Natural killer cell (primary cell): ENCODE data around the gene SERPINB10. TPM values are rescaled to one million over a fixed set of nuclear protein-coding genes. Genes with fewer than 3 reads are reported as not detected.

Experiments used
- ATAC-seq, 3 donors: fragments of 150-1000 bp in 2 of 3; fragments of 200-7000 bp in 1 of 3; cut with Tn5 transposase; 1 replicate in 1 of 3; 2 replicates in 2 of 3; pipeline ENCODE4 v1.10.0; 2021; ENCODE audit warnings: mild to moderate bottlenecking in 2 of 3, moderate library complexity in 2 of 3
- DNase-seq, 2 donors: peaks; one replicate each; pipeline versions ENCODE4 v3.0.0 to v3.0.0-alpha.2; 2013 to 2021; ENCODE audit warnings: mixed read lengths in 1 of 2
- H3K27ac ChIP-seq: one replicate; pipeline ENCODE4 v1.5.1; 2013; ENCODE audit warnings: mild to moderate bottlenecking, low read length
- H3K27me3 ChIP-seq: one replicate; pipeline ENCODE4 v1.6.1; 2013; ENCODE audit warnings: low read length; ENCODE audit not compliant: control insufficient read depth, insufficient read depth
- H3K36me3 ChIP-seq: one replicate; pipeline ENCODE4 v1.6.1; 2013; ENCODE audit warnings: low read length; ENCODE audit not compliant: control insufficient read depth, insufficient read depth
- H3K4me1 ChIP-seq: one replicate; pipeline ENCODE4 v1.6.1; 2013; ENCODE audit warnings: low read length; ENCODE audit not compliant: control insufficient read depth, insufficient read depth
- H3K4me3 ChIP-seq: one replicate; pipeline ENCODE4 v1.5.1; 2013; ENCODE audit warnings: low read length
- H3K9me3 ChIP-seq: one replicate; pipeline ENCODE4 v1.6.1; 2013; ENCODE audit warnings: low read length; ENCODE audit not compliant: control insufficient read depth, insufficient read depth
- H3K27ac Mint-ChIP-seq, 2 donors: one replicate each; pipeline ENCODE4 v1.8.0; 2022; ENCODE audit warnings: mild to moderate bottlenecking in 2 of 2, mixed read lengths in 2 of 2, moderate library complexity in 1 of 2
- H3K27me3 Mint-ChIP-seq, 2 donors: one replicate each; pipeline ENCODE4 v1.8.0; 2022; ENCODE audit warnings: low read depth in 2 of 2, mixed read lengths in 2 of 2
- H3K36me3 Mint-ChIP-seq: one replicate; pipeline ENCODE4 v1.8.0; 2022; ENCODE audit warnings: mixed read lengths
- H3K4me1 Mint-ChIP-seq, 2 donors: one replicate each; pipeline ENCODE4 v1.8.0; 2022; ENCODE audit warnings: mixed read lengths in 2 of 2
- H3K4me3 Mint-ChIP-seq: one replicate; pipeline ENCODE4 v1.8.0; 2022; ENCODE audit warnings: mild to moderate bottlenecking, moderate library complexity, mixed read lengths
- H3K9me3 Mint-ChIP-seq, 2 donors: one replicate each; pipeline ENCODE4 v1.8.0; 2022; ENCODE audit warnings: mixed read lengths in 2 of 2
- CTCF ChIP-seq: fragments of 200-600 bp; IDR thresholded peaks from one replicate; pipeline ENCODE4 v1.8.0; 2022; ENCODE audit warnings: antibody characterized with exemption
- WGBS: methylation state at CpG from one replicate; pipeline ENCODE4 v1.1.7; 2013; ENCODE audit warnings: missing lambda C conversion rate; ENCODE audit not compliant: insufficient coverage; 5-methylcytosine and 5-hydroxymethylcytosine counted together
- intact Hi-C: fragments of 100-400 bp; cut with micrococcal nuclease; formaldehyde crosslinking; loops from one replicate; pipeline ENCODE4 v1.14.2; 2022
- total RNA-seq, 4 donors: library from RNA; stranded (reverse); fragments of 120-200 nt in 1 of 4; gene quantifications; one replicate each; pipeline versions ENCODE4 v1.2.3 to v1.2.4, GENCODE V29; 2013 to 2022

SERPINB10 gene
- total RNA-seq, 3 donors from 2014 or later (not counting 1 experiment from before 2014, with no cell fraction given), result 0.43 TPM; not detected in 2

GRCh38 chr18:63962137-63962536 lies 54.4 kb downstream of the SERPINB10 start:
- Histone ChIP-seq H3K4me1 (no peaks in the 10 kb centered on the region), H3K36me3 (no peaks in the 10 kb centered on the region), H3K27me3 (no peaks in the 10 kb centered on the region), H3K9me3 (no peaks in the 10 kb centered on the region), H3K4me3 (no peak overlapping the region), H3K27ac (no peak overlapping the region)
- intact Hi-C loops, result loop anchor here (2.0 kb wide), 1 partner anchor 33 kb away; no protein-coding TSS in a partner anchor
- DNase-seq (no peak), ATAC-seq (no peak)
- no peak for TF ChIP-seq CTCF
- Mint-ChIP-seq H3K27me3 (peaks cover 24 to 35% of the 10 kb centered on the region in 2 donors), H3K36me3 (no peaks in the 10 kb centered on the region), H3K4me3 (no peak overlapping the region), H3K9me3 (no peaks in the 10 kb centered on the region), H3K4me1 (no peaks in the 10 kb centered on the region), H3K27ac (no peak overlapping the region)
- WGBS, result 29% methylated on average over 1 of the region's 1 CpG

GRCh38 chr18:63963615-63964256 lies 56.0 kb downstream of the SERPINB10 start:
- Mint-ChIP-seq H3K4me1 (no peaks in the 10 kb centered on the region), H3K27ac (no peak overlapping the region), H3K27me3 (peaks cover 25 to 30% of the 10 kb centered on the region in 2 donors), H3K4me3 (no peak overlapping the region), H3K36me3 (no peaks in the 10 kb centered on the region), H3K9me3 (no peaks in the 10 kb centered on the region)
- H3K4me1 ChIP-seq, result no peaks in the 10 kb centered on the region
- H3K9me3 ChIP-seq, result no peaks in the 10 kb centered on the region
- intact Hi-C loops, result loop anchor here (1.0 to 2.0 kb wide), 2 partner anchors 16 to 31 kb away; no protein-coding TSS in a partner anchor
- H3K36me3 ChIP-seq, result no peaks in the 10 kb centered on the region
- peak; percentile 77 for TF ChIP-seq CTCF
- no peaks in the 10 kb centered on the region for H3K27me3 ChIP-seq
- DNase-seq, result peak in 1 of 2 donors; percentile 79
- WGBS, result 92% methylated on average over 1 of the region's 1 CpG
- no peak overlapping the region for H3K27ac ChIP-seq
- ATAC-seq, result peak; percentile 65 to 80 (median 73)
- no peak overlapping the region for H3K4me3 ChIP-seq

GRCh38 chr18:63964908-63965307 lies 57.1 kb downstream of the SERPINB10 start:
- Histone ChIP-seq H3K4me1 (peaks cover 4% of the 10 kb centered on the region), H3K4me3 (no peak overlapping the region), H3K27me3 (no peaks in the 10 kb centered on the region), H3K9me3 (no peaks in the 10 kb centered on the region), H3K27ac (no peak overlapping the region), H3K36me3 (no peaks in the 10 kb centered on the region)
- Mint-ChIP-seq H3K27me3 (peaks cover 17 to 25% of the 10 kb centered on the region in 2 donors), H3K4me1 (peaks cover 9 to 11% of the 10 kb centered on the region in 2 donors), H3K27ac (no peak overlapping the region), H3K36me3 (no peaks in the 10 kb centered on the region), H3K4me3 (no peak overlapping the region), H3K9me3 (no peaks in the 10 kb centered on the region)
- TF ChIP-seq CTCF, result no peak
- ATAC-seq (no peak), DNase-seq (no peak)
- intact Hi-C loops, result no loop called here
